Ovary (tissue), 9 donors: ENCODE data around the gene GBX2. TPM values are rescaled to one million over a fixed set of nuclear protein-coding genes. Genes with fewer than 3 reads are reported as not detected.

Experiments used
- DNase-seq, 5 donors: peaks; one replicate each; pipeline ENCODE4 v3.0.0-alpha.2; 2019 to 2020
- H3K27ac ChIP-seq, 2 donors: fragments of 200-600 bp; one replicate each; pipeline versions ENCODE4 v1.5.1 to v1.8.0; 2019 to 2022
- H3K27me3 ChIP-seq: fragments of 200-600 bp; one replicate; pipeline ENCODE4 v1.8.0; 2022
- H3K36me3 ChIP-seq: fragments of 200-600 bp; sonication (generic); one replicate; pipeline ENCODE4 v1.5.1; 2019
- H3K4me1 ChIP-seq: one replicate; pipeline ENCODE4 v1.8.1; 2013; ENCODE audit warnings: mild to moderate bottlenecking, moderate library complexity; ENCODE audit not compliant: insufficient read depth
- H3K4me3 ChIP-seq: fragments of 200-600 bp; sonication (generic); one replicate; pipeline ENCODE4 v1.5.1; 2017
- H3K9me3 ChIP-seq, 2 donors: fragments of 200-600 bp in 1 of 2; sonication (generic) in 1 of 2; one replicate each; pipeline versions ENCODE4 v1.5.1 to v1.8.1; 2013 to 2019; ENCODE audit warnings: mild to moderate bottlenecking in 1 of 2, moderate library complexity in 1 of 2
- EP300 ChIP-seq: sonication (generic); formaldehyde crosslinking; IDR thresholded peaks from one replicate; pipeline ENCODE4 v1.6.1; 2017; ENCODE audit warnings: antibody characterized with exemption
- POLR2A ChIP-seq: fragments of 450-650 bp; IDR thresholded peaks from one replicate; pipeline ENCODE4 v1.6.1; 2017; ENCODE audit warnings: antibody characterized with exemption, mild to moderate bottlenecking, moderate library complexity
- WGBS, 3 donors: extraction: QIAGEN DNeasy Blood & Tissue Kit in 1 of 3; methylation state at CpG; one replicate each; pipeline versions ENCODE4 v1.1.5 to v1.1.7; 2013 to 2017; 5-methylcytosine and 5-hydroxymethylcytosine counted together
- intact Hi-C, 4 donors: fragments of 100-400 bp; cut with DNase I; formaldehyde crosslinking; loops; one replicate each; pipeline versions ENCODE4 v1.11.0 to v1.15.1; 2022 to 2023
- polyA plus RNA-seq, 2 donors: library from polyadenylated mRNA; stranded (reverse); fragments of 200-250 nt in 1 of 2; fragments of 350-450 nt in 1 of 2; fragmentation: Illumina TruSeq in 1 of 2; extraction: RNeasy Lipid Tissue Mini Kit (QIAGEN cat#74804) in 1 of 2; gene quantifications; one replicate each; pipeline ENCODE4 v1.2.3, GENCODE V29; 2013 to 2014
- total RNA-seq, 7 donors: library from RNA; depleted of rRNA in 2 of 7; stranded (reverse); fragments of >200 nt in 2 of 7; fragmentation: NEBNext Ultra II Directional in 3 of 7; extraction: Animal tissue kit (Norgen Biotek cat#: 25700) in 3 of 7; gene quantifications; one replicate each; pipeline versions ENCODE4 v1.1.0 to v1.2.4, GENCODE V29; 2016 to 2023
- TF ChIP-seq, protein P1 (sequence below), 3 donors: fragments of 450-650 bp in 2 of 3; fragments of 200-600 bp in 1 of 3; IDR thresholded peaks; one replicate each; pipeline versions ENCODE4 v1.5.1 to v1.8.0; 2016 to 2022; ENCODE audit warnings: antibody characterized with exemption in 3 of 3, mild to moderate bottlenecking in 1 of 3
- donor health status: DM: no; HTN: no; CAD: no; lungs with moderate emphysema.
- donor health status: DM: no; HTN: no; CAD: no.
- donor health status: Bipolar disorder and iron deficiency.
- donor health status: DM: yes; HTN: yes; CAD: no.
- donor health status: DM: no; HTN: no; CAD: no.
- donor health status: DM: yes; HTN: yes; CAD: no.

Gene GBX2
- total and polyA plus RNA-seq, 9 donors, result not detected

GRCh38 chr2:236215196-236215595, 47.0 kb upstream of the GBX2 start:
- H3K4me1 ChIP-seq, result no peaks in the 10 kb centered on the region
- no peak for TF ChIP-seq POLR2A
- TF ChIP-seq, protein P1, sequence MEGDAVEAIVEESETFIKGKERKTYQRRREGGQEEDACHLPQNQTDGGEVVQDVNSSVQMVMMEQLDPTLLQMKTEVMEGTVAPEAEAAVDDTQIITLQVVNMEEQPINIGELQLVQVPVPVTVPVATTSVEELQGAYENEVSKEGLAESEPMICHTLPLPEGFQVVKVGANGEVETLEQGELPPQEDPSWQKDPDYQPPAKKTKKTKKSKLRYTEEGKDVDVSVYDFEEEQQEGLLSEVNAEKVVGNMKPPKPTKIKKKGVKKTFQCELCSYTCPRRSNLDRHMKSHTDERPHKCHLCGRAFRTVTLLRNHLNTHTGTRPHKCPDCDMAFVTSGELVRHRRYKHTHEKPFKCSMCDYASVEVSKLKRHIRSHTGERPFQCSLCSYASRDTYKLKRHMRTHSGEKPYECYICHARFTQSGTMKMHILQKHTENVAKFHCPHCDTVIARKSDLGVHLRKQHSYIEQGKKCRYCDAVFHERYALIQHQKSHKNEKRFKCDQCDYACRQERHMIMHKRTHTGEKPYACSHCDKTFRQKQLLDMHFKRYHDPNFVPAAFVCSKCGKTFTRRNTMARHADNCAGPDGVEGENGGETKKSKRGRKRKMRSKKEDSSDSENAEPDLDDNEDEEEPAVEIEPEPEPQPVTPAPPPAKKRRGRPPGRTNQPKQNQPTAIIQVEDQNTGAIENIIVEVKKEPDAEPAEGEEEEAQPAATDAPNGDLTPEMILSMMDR (IDR thresholded peaks at IDR 0.05), result no peak
- no peak for TF ChIP-seq EP300
- DNase-seq, result no peak
- H3K27me3 ChIP-seq, result no peaks in the 10 kb centered on the region
- no peaks in the 10 kb centered on the region for H3K9me3 ChIP-seq
- H3K4me3 ChIP-seq, result no peak overlapping the region
- WGBS, 3 donors, result 79 to 90% (median 81%) methylated on average over 6 of the region's 6 CpGs
- H3K27ac ChIP-seq, result no peak overlapping the region
- intact Hi-C loops, result no loop called here
- H3K36me3 ChIP-seq, result no peaks in the 10 kb centered on the region

- Histone ChIP-seq H3K4me3 (no peak overlapping the region), H3K4me1 (no peaks in the 10 kb centered on the region), H3K27me3 (no peaks in the 10 kb centered on the region), H3K36me3 (no peaks in the 10 kb centered on the region), H3K27ac (no peak overlapping the region), H3K9me3 (no peaks in the 10 kb centered on the region)
- TF ChIP-seq, protein P1 (IDR thresholded peaks at IDR 0.05), result no peak
- TF ChIP-seq POLR2A (no peak), EP300 (no peak)
- no peak for DNase-seq
- intact Hi-C loops, result no loop called here
- WGBS, 3 donors, result 31 to 44% (median 37%) methylated on average over 75 to 92 of the region's 92 CpGs
Observed at GRCh38 chr2:236214376-236214995, 46.3 kb upstream of the GBX2 start.

GRCh38 chr2:236211296-236211695, 43.1 kb upstream of the GBX2 start:
- H3K4me3 ChIP-seq, result no peak overlapping the region
- H3K27ac ChIP-seq, result no peak overlapping the region
- WGBS, 3 donors, result 76 to 84% (median 83%) methylated on average over 25 of the region's 25 CpGs
- H3K9me3 ChIP-seq, result no peaks in the 10 kb centered on the region
- TF ChIP-seq POLR2A (no peak), EP300 (no peak)
- TF ChIP-seq, protein P1 (IDR thresholded peaks at IDR 0.05), result no peak
- intact Hi-C loops, result no loop called here
- no peak for DNase-seq
- no peaks in the 10 kb centered on the region for H3K36me3 ChIP-seq
- H3K4me1 ChIP-seq, result no peaks in the 10 kb centered on the region
- H3K27me3 ChIP-seq, result no peaks in the 10 kb centered on the region

- DNase-seq, result no peak
- no peak for TF ChIP-seq EP300
- H3K4me3 ChIP-seq, result no peak overlapping the region
- WGBS, 3 donors, result 71 to 79% (median 75%) methylated on average over 8 of the region's 8 CpGs
- intact Hi-C loops, result no loop called here
- H3K27me3 ChIP-seq, result no peaks in the 10 kb centered on the region
- no peaks in the 10 kb centered on the region for H3K4me1 ChIP-seq
- H3K36me3 ChIP-seq, result no peaks in the 10 kb centered on the region
- H3K27ac ChIP-seq, result no peak overlapping the region
- H3K9me3 ChIP-seq, result no peaks in the 10 kb centered on the region
Observed at GRCh38 chr2:236210536-236210935, 42.4 kb upstream of the GBX2 start.

GRCh38 chr2:236209996-236210395, 41.8 kb upstream of the GBX2 start:
- intact Hi-C loops, result no loop called here
- Histone ChIP-seq H3K4me3 (no peak overlapping the region), H3K4me1 (no peaks in the 10 kb centered on the region), H3K27ac (no peak overlapping the region), H3K27me3 (no peaks in the 10 kb centered on the region), H3K36me3 (no peaks in the 10 kb centered on the region), H3K9me3 (peaks cover 0 to 3% of the 10 kb centered on the region in 2 donors)
- DNase-seq, result no peak
- WGBS, 3 donors, result 79 to 88% (median 79%) methylated on average over 5 of the region's 5 CpGs
- TF ChIP-seq, protein P1 (IDR thresholded peaks at IDR 0.05), result no peak
- TF ChIP-seq POLR2A (no peak), EP300 (no peak)
